ENCODE measurements around the gene CLDN16.

Gene CLDN16

DNA sequence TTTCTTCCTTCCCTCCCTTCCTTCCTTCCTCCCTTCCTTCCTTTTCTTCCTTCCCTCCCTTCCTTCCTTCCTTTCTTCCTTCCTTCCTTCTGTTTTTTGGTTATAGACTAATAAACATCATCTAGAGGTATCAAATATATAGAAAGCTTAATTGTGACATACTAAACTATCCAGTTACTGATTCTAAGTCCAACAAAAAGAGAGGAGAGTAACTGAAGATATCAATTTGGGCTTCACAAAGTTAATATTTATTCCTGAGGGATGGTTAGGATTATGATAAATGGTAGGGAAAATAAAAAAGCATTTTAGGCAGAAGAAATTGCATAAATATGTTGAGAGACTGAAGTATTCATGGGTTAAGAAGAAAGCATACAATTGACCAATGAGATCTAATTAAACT, 7.8 kb upstream of the CLDN16 start:
- DNase-seq (ENCODE audit: low read depth), result no peak

- DNase-seq (ENCODE audit: low read depth), result no peak
Observed at GRCh38 chr3:190381441-190381840, 6.5 kb upstream of the CLDN16 start.

DNA sequence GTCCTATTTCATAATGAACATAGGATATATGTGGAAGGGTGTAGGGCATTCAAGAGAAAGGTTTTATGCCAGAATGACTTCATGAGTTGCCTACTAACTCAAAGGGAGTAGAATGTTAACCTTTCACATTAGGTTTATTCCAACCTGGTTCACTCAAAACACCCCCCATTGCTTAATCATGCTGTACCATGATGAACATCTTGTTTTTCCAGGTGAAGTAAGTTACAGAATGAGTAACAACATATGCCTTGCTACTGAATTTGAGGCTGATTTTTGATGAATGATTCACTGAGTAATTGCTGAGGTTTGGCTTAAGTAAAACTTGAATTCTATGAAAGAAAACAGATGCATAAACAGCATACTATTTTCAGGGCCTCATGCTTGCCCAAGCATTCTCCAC, 5.9 kb upstream of the CLDN16 start:
- DNase-seq (ENCODE audit: low read depth), result no peak

DNA sequence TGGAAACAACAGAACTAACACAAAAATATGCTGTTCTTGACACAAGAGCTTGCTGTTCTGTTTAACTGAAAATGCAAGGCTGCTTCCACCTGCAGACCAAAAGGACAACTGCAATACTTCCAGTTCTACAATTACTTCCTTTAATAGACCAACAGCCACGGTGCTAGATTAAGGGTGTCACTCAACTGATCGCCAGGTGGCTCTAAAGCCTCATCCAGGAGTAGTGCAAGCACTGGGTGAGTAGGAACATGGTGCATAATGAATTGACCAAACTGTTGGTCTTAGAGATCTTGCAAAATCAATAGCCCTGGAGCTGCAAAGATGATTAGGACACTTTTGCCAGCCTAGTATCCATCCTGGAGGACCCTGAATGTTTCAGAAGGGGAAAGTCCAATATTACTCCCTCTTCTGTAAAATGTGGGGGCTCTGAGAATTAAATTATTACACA, 3.6 kb upstream of the CLDN16 start:
- no peak for DNase-seq (ENCODE audit: low read depth)

DNA sequence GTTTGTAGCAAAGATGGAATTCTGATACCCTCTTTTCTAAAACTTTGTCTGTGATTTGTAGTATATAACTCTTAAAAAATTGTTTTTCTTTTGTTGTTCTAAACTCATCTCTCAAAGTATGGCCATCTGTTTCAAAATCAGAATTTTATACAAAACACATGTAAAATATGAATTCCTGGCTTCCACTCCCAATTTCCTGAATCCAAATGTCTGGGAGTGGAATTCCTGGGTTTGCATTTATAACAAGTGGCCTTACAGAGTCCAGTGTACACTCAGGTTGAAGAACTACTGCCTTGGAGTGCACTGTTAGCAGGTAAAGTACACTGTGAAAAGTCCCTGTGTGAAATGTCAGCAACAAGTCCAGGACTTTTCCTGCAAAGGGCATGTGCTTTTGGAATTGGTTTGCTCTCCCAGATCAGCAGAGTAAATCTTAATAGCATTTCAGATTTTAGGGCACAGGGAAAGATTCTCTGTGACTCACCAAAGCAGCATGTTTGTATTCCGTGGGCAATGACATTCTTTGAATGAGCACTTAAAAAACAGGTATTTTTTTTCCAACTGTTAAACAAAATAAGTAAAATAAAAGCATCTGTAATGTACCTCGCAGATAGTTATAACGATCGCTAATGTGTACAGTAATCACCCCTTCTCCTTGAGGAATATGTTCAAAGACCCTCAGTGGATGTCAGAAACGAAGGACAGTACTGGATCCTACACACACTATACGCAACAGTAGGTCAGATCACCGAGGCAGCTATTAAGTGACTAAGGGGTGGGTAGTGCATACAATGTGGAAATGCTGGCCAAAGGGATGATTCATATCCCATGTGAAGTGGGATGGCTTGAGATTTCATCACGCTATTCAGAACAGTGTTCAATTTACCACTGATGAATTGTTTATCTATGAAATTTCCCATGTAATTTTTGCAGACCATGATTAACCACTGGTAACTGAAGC, 2.0 kb upstream of the CLDN16 start:
- no peak for DNase-seq (ENCODE audit: low read depth)

GRCh38 chr3:190388703-190389102, 740 bp downstream of the CLDN16 start:
- DNase-seq (ENCODE audit: low read depth), result no peak

DNA sequence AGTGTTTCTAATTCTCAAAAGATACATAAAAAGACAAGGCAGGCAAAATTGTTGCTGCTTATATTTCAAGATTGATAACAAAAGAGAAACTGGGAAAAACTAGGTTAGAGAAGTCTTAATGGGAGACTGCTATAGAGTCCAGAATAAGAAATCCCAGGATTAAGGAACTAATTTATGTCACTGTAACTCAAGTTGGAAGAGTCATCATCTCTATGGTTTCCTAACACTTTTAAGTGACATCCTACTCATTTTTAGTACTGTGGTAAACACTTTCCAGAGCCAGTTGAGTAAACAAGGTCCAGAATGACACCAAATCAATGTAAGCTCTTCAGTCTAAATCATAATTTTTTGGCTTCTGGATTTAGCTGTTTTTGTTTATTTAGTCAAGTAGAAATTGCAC, 8.0 kb downstream of the CLDN16 start:
- no peak for DNase-seq (ENCODE audit: low read depth)

DNA sequence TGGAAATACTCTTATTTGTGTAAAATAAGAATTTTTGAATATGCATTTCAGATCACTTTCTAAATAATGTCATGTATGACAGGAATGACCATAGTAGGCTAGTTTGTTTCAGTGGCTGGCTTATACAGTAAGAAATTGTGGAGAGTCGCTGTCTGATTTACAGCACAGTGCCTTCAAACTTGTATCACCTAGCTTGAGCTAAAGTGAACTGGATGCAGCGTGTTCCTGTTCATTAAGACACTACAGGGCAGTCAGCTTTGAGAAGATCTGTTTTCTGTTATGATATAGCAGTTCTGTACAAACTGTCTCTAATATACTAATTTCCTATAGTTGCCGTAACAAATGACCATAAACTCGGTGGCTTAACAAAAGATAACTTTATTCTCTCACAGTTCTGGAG, 9.9 kb downstream of the CLDN16 start:
- no peak for DNase-seq (ENCODE audit: low read depth)

GRCh38 chr3:190399677-190400076, 11.7 kb downstream of the CLDN16 start:
- DNase-seq (ENCODE audit: low read depth), result no peak

GRCh38 chr3:190401963-190402362, 14.0 kb downstream of the CLDN16 start:
- DNase-seq (ENCODE audit: low read depth), result no peak

DNA sequence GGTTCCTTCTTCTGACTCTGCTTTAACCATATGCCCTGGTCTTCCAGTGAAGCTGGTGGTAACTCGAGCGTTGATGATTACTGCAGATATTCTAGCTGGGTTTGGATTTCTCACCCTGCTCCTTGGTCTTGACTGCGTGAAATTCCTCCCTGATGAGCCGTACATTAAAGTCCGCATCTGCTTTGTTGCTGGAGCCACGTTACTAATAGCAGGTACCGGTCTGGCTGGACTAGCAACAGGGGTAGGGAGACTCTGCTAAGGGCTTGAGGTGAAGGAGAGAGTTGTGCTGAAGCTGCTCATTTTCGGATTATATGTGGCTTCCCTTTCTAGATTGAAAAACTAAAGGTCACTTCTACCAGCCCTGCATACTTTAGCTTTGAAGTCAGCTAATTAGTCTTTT, 16.8 kb downstream of the CLDN16 start:
- DNase-seq (ENCODE audit: low read depth), result no peak

DNA sequence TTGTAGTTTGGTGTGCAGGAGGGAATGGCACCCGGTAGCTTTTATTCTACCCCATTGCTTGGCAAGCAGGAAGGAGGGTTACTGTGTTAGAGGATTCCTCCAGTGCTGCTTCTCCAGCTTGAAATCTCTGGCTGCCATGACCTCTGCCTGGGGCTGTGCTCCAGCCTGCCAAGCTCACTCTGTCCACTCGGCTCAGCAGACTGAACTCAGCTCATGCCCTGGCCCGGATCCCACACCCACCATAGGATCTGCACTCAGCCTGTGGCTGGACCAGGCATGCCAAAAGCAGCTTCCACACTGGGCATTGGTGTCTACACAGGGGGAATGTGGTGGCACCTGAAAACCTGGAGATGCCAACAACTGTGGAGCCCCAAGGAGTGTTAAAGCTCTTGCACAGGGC, 26.3 kb downstream of the CLDN16 start:
- DNase-seq (ENCODE audit: low read depth), result no peak

GRCh38 chr3:190424108-190424477, 36.1 kb downstream of the CLDN16 start:
- no peak for DNase-seq (ENCODE audit: low read depth)

DNA sequence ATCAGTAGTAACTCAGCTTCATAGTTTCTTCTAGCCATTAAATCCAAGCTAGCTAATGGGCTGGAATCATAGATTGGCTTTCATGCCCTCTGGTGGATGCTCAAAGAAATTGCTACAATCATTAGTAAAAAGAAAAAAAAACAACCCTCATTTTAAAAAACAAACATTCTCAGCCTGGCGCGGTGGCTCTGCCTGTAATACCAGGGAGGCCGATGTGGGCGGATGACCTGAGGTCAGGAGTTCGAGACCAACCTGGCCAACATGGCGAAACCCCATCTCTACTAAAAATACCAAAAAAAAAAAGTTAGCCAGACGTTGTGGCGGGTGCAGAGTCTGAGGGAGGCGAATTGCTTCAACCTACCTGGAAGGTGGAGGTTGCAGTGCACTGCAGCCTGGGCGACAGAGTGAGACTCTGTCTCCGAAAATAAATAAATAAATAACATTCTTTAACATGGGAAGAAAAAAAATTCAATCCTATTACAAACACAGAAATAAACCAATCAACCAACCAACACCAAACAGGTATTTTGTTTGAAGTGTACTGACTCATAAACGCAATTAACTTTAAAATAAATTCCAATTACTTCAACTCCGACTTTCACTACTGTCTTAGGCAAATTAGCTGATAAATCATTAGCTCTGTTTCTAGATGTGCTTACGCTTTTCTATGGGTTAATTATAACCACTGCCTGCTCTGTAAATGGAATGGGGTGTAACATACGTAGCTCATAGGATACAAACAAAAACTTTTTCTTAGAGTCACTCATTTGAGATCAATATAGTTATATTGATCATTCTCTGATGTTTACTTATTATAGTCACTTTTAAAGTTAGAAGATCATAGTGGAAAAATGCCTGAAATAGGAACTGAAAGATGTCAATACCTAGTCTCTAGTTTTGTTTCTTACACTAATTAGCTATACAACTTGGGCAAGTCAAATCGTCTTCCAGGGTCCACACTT, 36.8 kb downstream of the CLDN16 start:
- DNase-seq (ENCODE audit: low read depth), result no peak

DNA sequence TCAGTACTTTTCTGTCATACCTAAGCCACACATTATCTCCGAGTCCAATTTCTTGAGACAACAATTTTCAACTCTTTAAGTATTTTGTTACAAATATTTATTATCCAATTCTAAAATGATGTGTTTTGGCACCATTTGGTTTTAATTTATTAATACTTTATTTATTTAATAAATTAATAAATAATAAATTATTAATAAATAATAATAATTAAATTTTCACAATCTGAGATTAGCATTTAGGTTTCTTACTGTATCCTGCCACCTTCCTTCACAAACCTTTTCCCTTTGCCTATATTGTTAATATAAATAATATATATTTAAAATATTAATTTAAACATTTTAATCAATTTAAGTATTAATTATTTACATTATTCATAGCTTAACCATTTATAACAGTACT, 37.9 kb downstream of the CLDN16 start:
- DNase-seq (ENCODE audit: low read depth), result no peak

DNA sequence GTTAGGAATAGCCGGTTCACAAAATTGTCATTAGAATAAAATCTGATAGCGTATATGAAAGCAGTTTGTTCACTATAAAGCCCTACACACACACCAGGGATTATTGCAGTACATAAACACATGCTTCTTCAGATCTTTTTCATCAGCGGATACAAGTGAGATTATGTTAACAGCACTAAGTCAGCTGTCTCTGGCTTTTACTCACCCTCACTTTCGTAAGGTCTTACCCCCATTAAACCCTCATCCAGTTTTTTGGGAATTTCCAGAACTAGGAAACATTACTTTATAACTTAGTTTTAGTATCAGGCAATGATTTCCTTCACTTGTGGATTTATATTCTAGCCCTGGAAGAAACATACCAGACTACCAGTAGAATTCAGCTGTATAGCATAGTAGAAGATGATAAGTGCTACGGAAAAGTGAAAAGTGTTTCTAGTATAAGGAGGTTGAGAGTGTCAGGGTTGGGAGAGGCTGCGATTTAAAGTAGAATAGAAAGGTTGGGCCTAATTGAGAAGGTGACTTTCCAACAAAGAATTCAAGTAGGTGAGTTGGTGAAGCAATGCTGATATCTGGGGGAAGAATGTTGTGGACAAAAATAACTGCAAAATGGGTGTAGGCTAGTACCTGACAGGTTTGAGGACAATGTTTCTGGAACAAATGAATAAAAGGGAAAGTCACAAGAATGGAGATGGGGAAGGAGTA, 39.0 kb downstream of the CLDN16 start:
- no peak for DNase-seq (ENCODE audit: low read depth)

- no peak for DNase-seq (ENCODE audit: low read depth)
Observed at GRCh38 chr3:190429681-190430080, 41.7 kb downstream of the CLDN16 start.

DNA sequence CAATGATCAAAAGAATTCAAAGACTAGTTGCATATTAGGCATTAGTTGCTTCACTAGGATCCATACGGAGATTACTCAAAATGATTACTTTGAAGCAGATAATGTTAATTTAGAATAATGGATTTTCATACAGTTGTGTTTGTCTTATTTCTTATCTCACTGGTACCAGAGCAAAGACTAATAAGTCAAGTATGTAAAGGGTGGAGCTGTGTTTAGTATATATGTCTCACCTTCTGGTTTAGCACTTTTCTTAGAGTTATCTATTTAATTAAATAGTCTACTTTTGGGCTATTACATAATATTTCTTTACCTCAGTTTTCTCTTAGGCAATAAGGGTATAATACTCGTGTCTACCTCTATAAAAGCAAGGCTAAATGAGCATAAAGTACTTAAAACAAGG, 42.9 kb downstream of the CLDN16 start:
- DNase-seq (ENCODE audit: low read depth), result no peak

GRCh38 chr3:190432216-190432615, 44.3 kb downstream of the CLDN16 start:
- DNase-seq (ENCODE audit: low read depth), result no peak

DNA sequence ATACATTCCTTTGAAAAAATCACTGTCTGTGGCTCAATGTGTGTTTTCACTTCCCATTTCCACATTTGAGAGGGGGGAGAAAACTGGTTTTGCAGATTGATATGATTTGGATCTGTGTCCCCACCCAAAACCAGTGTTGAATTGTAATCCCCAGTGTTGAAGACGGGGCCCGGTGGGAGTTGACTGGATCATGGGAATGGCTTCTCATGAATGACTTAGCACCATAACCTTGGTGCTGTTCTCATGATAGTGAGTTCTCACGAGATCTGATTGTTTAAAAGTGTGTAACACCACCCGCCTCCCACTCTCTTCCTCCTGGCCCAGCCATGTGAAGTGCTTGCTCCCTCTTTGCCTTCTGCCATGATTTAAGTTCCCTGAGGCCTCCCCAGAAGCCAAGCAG, 45.7 kb downstream of the CLDN16 start:
- no peak for DNase-seq (ENCODE audit: low read depth)

DNA sequence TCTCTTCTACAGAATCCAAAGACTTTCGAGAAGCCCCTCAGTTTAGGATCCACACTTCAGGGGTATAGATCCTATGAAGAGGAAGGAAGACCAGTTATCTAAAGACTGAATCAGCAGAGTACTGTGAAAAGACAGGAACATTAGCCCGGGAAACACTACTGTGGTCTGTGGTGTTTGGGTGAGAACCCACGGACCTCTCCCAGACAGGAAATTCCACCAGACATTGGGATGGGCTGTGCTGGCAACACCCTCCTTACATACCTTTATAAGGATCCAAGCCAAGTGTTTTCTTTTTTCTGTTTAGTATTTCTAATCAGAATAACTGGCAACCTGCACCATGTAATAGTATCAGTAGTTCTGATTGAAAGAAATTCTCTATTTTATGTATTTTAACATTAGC, 47.7 kb downstream of the CLDN16 start:
- DNase-seq (ENCODE audit: low read depth), result no peak

DNA sequence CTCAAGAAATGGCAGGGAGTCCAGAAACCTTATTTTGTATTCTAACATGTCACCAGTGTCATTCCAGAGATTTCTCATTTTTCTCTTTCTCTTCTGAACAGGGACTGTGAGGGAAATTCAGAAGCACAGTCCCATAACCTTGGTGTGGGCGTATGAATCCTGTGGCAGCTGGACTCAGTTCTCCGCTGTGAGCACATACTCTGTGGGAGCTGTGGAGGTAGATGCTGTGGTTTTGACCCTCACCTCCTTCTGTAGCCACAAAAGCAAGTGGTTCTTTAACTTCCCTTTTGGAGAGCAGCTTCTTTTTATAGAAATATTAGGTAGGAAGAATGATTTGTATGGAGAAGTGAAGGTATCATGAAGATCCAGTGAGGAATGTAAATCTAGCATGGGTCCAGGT, 48.4 kb downstream of the CLDN16 start:
- DNase-seq (ENCODE audit: low read depth), result no peak

Data from activated T-cell treated with anti-CD3 and anti-CD28 coated beads for 1 hour (primary cell).